GM19025 (cell line): ENCODE measurements around the gene E2F3.
A peak's percentile ranks its signal among the peaks of the same experiment; 100 is the strongest.
"Not testable (repeated sequence)": the region's sequence is repeated elsewhere in the genome, so short reads cannot be mapped to it uniquely, and the experiment has no call there.

Experiments
- ATAC-seq: cut with Tn5 transposase; IDR thresholded peaks from one replicate; pipeline ENCODE4 v1.9.1; 2021; ENCODE audit warnings: mild to moderate bottlenecking, low read depth, moderate library complexity; ENCODE audit not compliant: unreplicated experiment

E2F3 gene

DNA sequence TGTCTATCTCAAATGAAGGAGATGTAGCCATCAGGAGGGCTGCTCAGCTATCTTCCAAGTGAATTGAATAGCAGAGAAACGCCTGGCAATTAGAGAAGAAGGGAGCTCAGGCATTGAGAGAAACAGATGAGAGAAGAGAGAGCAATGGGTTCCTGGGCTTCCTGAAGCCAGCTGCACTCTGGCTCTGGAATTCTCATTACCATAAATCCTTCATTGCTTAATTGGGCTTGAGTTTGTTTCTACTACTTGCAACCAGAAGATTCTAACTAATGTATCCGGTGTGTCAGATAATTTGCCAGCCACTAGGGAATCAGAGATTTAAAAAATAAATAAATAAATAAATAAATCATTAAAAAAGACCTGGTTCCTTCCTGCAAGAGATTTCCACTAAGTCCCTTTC lies 107.5 kb downstream of the E2F3 start:
- no peak for ATAC-seq

- ATAC-seq: no peak
These were observed 110.2 kb downstream of the E2F3 start for GRCh38 chr6:20511852-20512251.

- not testable (repeated sequence) for ATAC-seq
These were observed 123.5 kb downstream of the E2F3 start for GRCh38 chr6:20525208-20525607.

DNA sequence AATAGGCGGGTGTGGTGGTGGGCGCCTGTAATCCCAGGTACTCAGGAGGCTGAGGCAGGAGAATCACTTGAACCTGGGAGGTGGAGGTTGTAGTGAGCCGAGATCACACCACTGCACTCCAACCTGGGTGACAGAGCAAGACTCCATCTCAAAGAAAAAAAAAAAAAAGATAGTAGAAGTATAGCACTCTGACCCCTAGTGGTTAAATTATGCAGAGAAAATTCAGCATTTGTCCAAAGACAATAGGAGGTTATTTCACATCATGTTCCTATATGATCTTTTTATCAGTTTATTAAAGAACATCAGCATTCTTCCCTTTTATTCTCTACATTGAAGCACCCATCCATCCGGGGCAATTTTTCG lies 127.4 kb downstream of the E2F3 start:
- not testable (repeated sequence) for ATAC-seq

GRCh38 chr6:20532881-20533280 lies 131.2 kb downstream of the E2F3 start:
- no peak for ATAC-seq

DNA sequence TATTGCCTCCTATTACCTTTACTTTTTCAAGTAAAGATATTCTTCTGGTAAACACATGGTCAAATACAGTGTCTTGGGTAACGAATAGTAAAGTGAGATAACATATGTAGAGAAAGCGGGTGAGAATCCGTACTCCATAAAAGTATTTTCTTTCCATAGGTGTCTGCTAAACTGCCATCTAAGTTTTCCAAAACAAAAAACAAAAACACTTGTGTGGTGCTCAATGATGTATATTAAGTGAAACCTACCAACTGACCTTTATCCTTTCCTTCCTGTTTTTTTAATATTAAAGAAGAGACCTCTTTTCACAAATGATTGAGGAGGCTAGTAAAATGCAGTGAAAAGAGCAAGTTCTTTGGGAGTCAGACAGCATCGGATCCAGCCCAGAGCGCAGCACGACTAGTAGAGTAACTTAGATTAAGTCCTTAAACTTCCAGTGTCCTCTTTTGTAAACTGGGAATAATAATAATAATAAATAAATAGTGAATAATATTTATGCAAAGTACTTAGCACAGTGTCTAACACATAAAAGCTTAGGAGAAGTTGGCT lies 132.1 kb downstream of the E2F3 start:
- no peak for ATAC-seq

DNA sequence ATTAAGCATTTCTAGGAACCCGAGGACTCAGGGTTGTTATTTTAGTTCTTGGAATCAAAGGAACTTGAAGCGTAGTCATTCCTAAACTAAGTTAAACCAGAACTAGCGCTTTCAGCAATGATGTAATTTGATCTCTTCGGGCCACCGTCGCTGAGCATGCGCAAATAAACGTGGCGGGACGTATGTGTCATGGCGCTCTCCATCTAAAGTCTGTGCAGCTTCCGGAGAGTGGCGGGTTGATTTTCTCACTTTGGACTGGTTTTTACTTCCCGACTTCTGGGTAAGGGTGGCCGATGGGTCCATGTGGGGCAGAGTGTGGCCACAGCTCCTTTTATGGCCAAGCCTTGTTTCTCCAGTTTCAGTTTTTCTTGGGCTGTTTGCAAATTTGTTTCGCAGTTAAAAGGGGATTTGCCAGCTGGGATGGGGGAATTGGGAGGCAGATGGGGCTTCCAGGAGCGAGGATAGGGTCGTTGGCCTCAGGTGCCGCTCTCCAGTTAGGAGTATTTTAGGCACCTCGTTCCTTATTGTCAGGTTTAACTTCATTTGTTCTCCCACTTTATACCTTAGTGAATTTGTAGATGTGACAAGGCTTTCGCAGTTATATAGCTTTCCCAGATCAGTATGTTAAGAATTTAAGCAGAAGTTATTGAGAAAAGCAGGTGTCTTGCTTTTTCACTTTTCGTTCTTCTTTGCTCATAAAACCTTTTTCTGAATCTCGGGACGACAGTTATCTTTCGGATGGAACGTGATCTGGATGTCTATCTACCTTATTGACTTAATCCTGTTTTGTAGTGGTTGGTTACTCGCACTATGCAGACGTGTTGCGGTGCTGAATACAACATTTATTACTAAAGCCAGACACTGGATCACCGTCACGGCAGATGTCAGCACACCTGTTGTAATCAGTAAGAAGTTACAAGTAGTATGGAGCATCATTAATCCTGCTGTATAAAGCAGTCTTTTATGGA lies 132.9 kb downstream of the E2F3 start, which contains the start of gene CDKAL1:
Gene CDKAL1 (plus strand): TSS at position 163 of the 968 bp plus-strand sequence. CDS start 11,894 bp downstream, outside the sequence.
- peak; percentile 80 for ATAC-seq

DNA sequence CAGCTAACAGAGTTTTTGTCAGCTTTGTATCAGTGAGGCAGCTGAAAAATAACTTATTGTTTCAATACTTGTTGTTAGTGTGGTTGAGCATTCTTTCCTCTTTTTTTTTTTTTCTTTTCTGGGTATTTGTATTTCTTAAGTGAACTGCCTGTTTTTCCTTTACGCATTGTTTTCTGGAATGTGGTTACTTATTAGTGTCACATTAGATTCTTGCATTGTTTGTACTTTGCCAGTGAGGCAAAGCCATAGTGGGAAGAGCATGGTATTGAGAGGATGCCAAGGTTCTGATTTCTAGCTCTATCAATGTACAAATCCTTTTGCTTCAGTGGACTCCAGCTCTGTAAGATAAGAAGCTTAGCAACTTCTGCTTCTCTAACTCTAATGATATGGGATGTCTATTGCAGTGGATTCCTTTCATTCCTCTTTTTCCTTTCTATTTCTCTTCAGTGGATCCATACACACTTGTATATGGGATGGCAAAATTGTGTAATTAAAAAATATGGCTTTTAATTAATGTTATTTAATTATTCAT lies 136.5 kb downstream of the E2F3 start:
- ATAC-seq: no peak

DNA sequence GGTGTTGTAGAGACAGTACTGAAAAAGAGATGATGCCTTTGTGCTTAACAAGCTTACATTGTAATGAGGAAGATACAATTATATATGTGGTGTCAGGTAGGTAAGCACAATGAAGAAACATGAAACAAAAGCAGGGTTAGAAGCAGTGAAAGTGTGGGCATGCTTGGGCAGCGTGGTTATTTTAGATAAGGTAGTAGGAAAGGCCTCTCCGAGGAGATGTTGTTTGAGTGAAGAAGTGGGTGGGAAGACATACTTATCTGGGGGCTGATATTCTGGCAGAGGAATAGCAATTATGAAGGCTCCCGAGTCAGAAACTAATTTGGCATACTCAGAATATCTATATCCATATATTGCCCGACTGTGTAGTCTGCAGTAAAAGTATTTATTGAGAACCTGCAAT lies 137.2 kb downstream of the E2F3 start:
- no peak for ATAC-seq

- ATAC-seq: no peak
These were observed 137.7 kb downstream of the E2F3 start for GRCh38 chr6:20539387-20539786.

DNA sequence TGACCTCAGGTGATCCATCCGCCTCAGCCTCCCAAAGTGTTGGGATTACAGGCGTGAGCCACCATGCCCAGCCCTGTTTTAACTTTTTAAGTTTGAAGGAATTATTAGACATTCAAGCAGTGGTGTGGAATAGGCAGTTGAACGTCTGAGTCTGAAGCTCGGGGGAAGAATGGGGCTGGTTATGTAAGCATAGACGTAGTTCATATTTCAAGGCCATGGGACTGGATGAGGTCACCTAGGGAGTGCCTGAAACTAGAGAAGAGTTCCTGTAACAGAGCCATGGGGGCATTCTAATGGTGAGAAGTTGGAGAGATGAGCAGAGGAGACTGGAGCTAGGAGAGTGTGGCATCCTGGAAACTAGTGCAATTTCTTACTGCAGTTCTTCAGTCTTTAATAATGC lies 139.0 kb downstream of the E2F3 start:
- ATAC-seq: no peak

DNA sequence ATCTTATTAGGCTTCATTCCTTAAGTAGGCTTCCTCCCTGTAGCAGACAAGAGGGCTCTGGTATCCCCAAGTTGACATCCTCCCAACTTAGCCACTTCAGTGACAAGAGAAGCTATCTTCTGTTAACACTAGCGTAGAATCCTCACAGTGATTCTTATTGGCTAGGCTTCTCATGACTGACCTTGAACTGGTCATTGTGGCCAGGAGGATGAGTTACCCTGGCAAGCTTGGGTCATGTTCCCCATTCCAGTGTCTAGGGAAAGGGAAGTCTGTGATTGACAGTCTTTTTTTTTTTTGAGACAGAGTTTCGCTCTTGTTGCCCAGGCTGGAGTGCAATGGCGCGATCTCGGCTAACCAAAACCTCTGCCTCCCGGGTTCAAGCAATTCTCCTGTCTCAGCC lies 139.7 kb downstream of the E2F3 start:
- ATAC-seq: no peak

DNA sequence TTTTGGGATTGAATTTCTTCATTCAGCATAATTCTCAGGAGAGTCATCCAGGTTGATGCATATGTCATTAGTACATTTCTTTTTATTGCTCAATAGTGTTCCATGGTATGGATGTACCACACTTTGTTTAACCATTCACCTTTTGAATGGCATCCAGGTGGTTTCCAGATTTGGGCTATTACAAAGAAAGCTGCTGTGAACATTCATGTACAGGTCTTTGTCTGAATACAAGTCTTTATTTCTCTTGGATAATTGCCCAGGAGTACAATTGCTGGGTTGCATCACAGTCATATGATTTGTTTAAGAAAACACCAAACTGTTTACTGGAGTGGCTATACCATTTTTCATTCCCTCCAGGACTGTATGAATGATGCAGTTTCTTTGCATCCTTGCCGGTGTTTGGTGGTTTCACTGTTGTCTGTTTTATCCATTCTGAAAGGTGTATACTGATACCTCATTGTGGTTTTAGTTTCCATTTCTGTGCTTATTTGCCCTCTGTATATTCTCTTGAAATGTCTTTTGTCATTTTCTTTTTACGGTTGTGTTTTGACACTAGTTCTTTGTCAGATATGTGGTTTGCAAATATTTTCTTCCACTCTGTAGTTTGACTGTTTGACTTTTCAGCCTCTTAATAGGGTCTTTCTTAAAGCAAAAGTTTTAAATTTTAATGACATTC lies 141.4 kb downstream of the E2F3 start:
- peak; percentile 97 for ATAC-seq
